Prostate gland (tissue), 2 donors: ENCODE results near the gene ALDH1L1.

Experiments
- POLR2A ChIP-seq: fragments of 450-650 bp; IDR thresholded peaks from one replicate; pipeline ENCODE4 v1.6.1; 2016; ENCODE audit warnings: antibody characterized with exemption, mild to moderate bottlenecking
- POLR2AphosphoS5 ChIP-seq: sonication (generic); formaldehyde crosslinking; IDR thresholded peaks from one replicate; pipeline ENCODE4 v1.6.1; 2017; ENCODE audit warnings: antibody characterized with exemption
- TF ChIP-seq, protein P1 (sequence below), 4 experiments: fragments of 200-600 bp in 2 of 4; fragments of 450-650 bp in 2 of 4; sonication (generic) in 2 of 4; IDR thresholded peaks; 1 replicate in 3 of 4; 2 replicates in 1 of 4; pipeline ENCODE4 v1.5.1; 2016 to 2019; ENCODE audit warnings: antibody characterized with exemption in 4 of 4, mild to moderate bottlenecking in 2 of 4, moderate library complexity in 2 of 4

- TF ChIP-seq, protein P1, sequence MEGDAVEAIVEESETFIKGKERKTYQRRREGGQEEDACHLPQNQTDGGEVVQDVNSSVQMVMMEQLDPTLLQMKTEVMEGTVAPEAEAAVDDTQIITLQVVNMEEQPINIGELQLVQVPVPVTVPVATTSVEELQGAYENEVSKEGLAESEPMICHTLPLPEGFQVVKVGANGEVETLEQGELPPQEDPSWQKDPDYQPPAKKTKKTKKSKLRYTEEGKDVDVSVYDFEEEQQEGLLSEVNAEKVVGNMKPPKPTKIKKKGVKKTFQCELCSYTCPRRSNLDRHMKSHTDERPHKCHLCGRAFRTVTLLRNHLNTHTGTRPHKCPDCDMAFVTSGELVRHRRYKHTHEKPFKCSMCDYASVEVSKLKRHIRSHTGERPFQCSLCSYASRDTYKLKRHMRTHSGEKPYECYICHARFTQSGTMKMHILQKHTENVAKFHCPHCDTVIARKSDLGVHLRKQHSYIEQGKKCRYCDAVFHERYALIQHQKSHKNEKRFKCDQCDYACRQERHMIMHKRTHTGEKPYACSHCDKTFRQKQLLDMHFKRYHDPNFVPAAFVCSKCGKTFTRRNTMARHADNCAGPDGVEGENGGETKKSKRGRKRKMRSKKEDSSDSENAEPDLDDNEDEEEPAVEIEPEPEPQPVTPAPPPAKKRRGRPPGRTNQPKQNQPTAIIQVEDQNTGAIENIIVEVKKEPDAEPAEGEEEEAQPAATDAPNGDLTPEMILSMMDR (IDR thresholded peaks at IDR 0.05): no peak
- TF ChIP-seq POLR2A: no peak
- TF ChIP-seq POLR2AphosphoS5: no peak
Observed at GRCh38 chr3:126210606-126211005, 30.2 kb upstream of the ALDH1L1 start.
